ENCODE measurements around the gene CIB4.
A peak's percentile ranks its signal among the peaks of the same experiment; 100 is the strongest.
"Not testable (repeated sequence)": the region's sequence is repeated elsewhere in the genome, so short reads cannot be mapped to it uniquely, and the experiment has no call there.

Gene CIB4

DNA sequence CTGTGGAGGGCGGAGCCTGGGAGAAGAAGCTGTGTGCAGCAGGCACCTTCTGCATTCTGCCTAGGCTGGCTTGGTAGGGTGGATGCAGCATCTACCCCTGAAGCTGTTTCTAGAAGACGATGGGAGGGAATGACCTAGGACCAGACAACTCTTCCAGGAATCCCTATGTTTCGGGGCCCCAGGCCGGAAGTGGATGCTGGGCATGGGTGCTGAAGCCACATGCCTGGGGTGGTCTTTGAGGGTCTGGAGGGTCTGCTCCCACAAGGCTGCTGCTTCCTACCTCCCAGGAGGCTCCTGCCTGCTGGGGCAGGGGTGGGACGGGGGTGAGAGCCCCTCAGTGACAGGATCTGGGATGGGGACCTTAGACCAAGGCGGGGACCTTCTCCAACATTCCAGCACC is 61.0 kb downstream of the CIB4 start:
- no peak for DNase-seq

DNA sequence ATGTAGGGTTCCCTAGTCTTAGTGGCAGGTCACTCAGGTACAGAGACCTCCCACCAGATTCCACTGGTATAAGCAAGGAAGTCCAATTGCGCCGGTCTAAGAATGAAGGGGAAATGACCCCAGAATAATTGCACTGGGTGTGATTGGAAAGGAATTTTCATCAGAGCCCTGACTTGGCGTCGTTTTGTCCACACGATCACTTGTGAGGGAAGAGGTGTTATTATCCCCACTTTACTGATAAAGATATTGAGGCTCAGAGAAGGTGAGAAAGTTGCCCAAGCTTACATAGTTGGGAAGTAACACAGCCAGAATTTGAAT is 61.5 kb downstream of the CIB4 start:
- DNase-seq = no peak

DNA sequence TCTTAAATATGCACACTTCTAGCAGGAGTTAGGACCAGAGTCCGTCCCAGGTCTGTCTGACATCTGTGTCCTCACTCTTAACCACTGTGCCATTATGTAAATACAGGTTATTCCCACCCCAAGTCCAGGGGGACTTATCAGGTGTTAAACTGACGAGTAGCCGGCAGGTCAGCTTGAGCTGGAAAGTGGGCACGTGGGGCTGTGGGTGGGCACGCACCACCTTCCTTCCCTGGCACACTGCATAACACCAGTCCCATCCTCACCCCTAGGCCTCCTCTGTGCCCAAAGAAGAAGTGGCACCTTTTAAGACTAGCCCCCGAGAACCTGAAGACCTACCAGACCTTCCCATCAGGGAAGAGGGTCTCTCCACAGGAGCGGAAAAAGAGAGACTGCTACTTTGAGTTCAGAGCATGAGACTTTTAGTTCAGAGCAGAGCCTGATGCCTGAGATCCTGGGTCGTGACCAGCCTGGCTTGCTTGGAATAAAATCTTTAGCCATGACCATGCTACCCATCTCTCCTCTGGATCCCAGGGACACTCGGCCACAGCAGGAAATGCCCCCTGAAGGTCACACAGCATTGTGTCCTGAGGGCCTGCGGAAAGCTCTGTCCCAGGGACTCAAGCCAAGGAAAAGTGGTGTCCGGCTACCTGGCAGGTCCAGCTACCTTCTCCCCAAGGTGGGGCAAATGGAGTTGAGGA is 62.0 kb downstream of the CIB4 start:
- no peak for DNase-seq

DNA sequence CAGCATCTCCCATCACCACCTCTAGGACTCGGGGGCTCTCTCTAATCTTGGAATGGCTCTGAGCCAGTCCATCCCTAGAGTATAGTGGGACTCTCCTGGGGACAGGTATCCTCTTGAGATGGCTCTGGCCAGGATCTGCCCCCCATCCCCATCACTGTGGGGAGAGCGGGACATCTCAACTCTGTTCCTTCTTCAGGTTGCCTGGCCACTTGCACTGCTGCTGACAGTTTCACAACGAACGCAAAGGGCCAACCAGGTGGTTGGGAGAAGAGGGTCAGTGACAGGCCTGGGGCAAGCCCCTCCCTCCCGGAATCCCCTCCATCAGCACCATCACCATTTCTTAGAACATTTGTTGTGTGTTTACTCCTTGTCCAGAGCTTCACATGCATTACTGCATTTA is 62.6 kb downstream of the CIB4 start:
- DNase-seq = no peak

DNA sequence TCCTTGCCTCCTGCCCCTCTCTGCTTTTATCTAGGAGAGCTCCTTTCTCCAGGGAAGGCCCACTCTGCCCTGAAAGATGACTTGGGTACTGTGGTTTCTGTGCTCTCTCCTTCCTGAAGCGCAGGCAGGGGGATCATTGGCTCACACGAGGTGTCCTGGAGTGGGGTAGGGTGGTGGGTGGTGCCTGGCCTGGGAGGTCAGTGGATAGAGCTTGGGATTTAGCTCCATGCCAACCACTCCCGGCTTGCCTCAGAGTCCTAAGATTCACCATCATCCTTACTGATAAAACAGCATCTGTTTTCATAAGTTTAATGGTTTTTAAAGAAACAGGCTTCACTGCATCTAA is 63.1 kb downstream of the CIB4 start:
- DNase-seq = no peak

DNA sequence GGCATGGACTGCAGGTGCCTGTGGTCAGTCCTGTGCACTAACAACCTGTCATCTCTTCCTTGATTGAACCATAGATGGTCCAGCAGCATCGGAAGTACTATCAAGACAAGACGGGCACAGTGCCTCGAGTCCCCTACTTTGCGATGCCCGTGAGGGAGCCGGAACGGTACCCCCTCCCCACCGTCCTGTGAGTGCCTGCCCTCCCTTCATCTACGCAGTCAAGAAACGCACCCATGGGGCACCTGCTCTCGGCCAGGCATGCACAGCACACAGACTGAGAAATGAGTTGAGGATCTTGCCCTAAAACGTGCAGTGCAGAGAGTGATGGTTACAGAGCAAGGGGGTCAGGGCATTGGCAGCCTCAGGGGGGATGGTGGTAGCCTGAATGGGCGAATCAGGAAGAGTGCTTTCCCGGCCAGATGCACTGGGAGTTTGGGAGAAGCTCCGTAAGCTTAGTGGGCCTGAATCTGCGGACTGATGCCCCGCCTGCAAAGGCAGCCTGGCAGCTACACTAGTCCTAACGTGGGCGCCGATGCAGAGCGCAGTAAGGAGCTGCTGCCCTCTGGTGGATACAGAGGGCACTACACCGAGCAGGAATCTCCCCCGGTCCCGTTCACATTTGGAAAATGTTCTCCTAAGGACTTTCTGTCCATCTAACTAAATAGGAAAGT is 63.6 kb downstream of the CIB4 start:
- peak; percentile 32 for DNase-seq

DNA sequence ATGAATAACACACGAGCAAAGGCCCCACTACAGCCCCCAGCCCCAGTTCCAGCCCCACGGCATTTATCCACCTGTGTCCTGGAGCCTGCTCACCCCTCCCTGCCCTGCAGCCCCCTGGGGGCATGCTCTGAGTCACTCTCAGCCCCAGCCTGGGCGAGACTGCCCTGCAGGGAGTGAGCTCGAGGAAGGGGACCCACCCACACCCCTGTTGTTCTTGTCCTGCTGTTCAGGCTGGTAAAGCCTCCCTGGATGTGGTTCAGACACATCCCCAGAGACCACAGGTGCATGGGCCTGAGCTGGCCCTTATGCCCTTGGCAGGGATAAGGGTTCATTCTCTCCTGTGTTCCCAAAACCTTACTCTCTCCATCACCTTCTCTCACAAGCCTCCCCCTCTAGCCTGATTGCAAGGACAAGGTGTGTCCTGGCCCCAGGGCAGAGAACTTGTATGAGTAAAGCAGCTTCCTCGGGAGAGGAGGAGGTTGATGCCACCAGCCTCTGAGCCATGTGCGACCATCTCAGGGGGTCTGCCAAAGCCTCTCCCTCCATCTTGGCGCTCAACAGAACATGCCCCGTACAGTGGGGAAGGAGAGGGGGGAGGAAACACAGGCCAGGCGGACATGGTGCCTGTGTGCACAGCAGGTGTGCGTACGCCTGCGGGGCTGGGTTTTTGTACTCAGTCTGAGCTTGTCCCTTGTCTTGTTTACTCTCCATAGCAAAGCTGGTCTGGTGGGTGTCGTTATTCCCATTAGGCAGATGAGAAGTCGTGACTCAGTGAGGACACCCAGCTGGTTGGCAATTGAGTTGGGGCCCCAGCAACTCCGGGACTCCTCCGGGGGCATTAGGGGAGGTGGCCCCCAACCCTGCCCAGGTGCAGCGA is 64.4 kb downstream of the CIB4 start:
- DNase-seq = no peak

DNA sequence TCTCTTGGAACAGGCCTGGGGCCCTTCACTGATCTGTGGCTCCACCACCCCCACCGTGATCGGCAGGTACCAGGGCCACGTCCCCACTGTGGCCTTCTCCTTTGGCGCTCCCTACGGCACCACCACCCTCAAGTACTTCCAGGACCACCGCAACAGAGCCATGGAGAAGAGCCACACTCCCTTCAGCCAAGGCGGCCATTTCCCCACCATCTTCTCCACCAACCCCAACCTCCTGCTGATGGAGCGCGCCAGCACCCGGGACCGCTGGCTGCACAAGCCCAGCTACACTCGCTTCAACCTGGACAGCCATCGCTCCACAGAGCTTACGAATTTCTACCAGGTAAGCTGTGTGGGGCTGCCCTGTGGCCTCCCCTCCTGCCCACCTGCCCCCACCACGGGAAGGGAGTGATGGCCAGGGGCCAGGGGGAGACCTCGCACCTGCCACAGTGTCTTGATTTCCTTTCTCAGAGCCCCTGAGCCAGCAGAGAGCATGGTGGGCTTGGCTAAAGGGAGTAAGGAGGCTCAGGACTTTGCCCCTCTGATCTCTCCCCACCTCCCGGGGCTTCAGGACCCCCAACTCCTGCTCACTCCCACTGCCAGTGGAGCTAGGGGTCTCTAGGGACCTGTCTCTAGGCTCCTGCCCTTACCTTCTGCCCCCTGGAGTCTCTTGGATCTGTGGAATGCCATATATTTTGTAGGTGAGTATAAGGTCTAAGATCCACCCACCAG is 65.2 kb downstream of the CIB4 start:
- DNase-seq = no peak

DNA sequence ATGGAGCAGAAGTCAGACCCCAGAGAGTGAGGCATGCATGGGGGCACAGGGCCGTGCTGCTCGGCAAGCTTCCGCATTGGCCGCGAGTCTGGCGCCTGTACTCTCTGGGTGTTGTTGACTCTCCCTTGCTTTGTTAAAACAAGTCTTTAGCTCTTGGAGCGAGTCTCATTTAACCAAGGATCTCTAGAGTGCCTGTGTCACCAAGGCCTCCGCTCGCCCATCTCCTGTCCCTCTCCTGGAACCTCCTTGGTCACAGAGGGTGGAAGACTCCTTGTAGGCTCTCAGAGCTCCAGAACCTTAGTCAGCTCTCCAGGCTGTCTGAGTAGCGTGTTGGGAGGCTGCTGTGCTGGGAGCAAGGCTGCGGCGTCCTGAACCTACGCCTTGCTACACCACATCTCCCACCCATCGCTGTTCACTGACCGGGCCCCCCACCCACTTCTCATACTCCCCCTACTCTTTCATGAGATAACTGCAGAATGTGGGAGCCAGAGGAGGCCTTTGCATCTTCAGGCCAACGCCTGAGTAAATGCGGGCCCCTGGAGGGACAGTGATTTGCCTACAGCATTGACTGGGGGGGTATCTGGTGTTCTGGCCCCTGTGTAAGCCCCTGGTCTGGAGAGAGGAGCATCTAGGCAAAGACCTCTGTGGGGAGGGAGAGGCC is 66.1 kb downstream of the CIB4 start:
- DNase-seq = no peak

DNA sequence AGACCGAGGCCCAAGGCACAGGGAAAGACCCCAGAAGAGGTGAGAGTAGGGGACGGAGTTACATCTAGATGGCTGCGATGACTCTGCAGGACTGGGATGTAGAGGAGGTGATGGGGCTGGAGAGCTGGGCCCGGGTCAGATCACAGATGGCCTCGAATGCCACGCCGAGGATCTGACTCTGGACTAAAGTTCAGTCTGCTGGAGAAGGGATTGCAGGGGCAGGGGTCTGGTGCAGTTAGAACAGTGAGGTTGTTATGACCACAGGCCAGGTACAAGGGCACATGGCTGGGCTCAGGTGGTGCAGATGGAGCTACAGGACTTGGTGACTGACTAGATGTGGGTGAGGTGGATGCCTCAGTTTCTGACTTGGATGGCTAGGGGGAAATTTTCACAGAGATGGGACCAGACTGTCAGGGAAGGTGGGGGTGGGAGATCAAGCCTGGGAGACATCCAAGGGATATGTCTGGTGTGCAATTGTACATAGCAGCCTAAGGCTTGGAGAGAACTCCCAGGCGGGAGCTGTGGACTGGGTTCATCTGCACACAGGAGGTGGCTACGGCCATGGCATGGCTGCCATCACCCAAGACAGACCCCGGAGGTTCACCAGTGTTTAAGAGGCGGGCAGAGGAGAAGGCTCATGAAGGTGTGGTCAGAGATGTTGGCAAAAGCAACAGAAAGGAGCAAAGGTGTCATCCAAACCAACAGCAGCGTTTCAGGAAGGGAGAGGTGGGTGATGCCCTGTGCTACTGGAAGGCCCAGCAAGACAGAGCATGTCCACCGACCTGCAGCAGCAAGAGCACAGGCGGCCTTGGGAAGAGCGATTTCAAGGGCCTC is 66.9 kb downstream of the CIB4 start:
- no peak for DNase-seq

DNA sequence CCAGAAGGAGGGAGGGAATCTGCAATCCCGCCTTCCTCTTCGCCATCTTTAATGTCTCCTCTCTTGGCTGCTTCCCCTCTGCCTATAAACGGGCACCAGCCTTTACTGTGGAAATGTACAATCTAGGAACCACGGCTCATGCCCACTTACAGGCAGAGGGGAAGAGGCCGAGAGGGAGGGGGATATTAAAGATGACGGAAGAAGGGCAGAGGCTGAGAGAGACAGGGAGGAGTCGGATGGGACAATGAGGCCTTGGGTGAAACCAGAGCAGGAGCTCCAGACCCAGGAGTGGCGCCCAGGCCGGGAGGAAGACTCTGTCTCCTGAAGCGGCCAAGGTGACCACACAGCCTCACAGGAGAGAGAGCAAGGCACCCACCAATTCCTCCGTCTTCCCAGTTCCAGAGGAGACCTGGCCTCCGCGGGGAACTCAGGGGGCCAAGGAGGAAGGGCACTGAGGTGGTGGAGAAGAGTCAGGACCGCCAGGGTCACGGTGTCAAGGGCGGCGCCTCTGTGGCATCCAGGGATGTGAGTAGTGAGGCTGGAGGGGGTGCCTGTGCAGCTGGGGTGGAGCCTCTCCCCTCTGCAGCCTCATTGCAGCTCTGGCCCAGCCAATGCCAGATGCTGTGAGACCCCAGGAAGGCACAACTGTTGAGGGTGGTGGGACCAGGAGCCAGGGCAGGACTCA is 67.8 kb downstream of the CIB4 start:
- DNase-seq = no peak

DNA sequence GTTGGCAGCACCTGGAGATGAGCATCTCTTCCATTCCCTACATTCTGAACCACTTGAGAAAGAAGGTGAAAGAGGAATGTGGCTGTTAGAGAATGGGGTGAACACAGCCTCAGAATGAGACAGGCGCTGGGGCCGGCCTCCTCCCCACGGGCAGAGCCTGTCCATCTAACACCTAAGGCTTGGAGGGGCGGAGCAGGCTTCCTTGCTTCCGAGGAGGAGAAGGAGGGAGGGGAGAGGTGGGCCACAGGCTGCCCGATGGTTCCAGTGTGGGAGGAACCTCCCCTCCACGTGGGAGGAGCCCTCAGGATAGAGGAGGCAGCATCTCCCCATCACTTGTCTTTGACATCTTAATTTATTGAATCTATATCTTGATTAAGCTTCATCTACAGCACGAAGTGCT is 68.6 kb downstream of the CIB4 start:
- DNase-seq = no peak

DNA sequence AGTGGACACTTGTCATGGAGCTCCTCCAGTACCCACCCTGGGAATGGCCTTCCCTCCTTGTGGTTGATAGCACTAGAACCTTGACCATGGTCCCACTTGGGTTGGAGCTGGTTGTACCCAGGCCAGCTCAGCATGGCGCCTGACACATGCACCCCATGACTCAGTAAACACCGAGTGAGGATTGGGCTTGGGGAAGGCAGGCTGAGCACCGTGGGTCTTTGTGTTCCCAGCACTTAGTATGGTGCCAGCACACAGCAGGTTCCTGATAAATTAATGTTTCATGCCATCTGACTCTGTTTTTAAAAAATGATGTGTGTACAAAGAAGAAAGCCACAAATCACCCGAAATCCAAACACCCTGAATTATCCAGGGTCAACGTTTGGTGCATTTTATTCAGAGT is 69.8 kb downstream of the CIB4 start:
- DNase-seq = no peak

DNA sequence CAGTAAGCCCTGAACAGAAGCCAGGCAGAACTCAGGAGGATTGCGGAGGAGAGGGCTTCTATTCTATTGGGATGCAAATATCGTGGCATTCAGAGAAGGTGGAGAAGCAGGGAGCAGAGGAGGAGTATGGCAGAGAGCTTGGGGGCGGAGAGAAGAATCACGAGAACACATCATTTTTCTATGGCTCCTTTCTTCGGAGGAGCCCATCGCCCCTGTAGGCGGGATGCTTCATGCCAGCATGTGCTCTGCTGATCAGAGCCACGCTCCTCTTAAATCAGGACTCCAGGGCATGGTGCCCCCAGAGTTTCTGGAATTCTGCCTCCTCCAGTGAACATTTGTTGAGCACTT is 71.1 kb downstream of the CIB4 start:
- DNase-seq = no peak

DNA sequence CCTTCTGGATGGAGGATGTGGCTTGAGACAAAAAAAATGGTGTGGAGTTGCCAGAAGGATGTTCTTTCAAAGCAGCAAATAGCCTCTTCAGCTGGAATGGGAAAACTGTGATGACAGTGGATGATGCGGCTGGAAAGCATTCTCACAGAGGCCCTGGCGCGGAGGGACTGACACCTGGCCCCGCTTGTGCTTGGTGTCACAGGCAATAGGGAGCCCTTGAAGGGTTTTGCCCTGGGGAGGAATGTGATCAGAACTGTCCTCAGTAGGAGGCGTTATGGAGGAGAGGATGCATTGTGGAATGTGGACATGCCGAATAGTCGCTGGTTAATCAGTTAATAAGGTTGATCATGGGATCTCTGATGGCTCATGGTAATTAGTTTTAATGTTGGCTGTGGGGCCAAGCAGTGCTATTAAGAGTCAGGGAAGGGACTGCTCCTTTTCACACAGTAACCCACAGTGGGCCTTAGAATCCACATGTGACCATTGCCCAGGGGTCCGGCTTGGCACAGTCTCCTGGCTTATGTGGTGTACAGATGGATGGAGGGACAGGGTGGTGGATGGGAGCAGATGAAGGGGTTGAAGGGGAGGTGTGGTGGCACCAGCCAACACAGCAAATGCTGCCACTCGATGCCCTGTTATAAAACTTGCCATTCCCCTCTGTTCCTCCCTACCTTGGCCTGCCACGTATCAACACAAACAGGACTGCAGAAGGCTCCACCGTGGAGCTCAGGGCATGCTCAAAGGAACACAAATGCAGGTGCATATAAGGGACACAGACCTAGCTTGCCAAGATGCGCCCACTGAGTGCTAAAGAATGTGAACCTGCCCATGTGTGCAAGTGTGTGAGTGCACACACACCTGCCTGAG is 71.7 kb downstream of the CIB4 start:
- DNase-seq = no peak

DNA sequence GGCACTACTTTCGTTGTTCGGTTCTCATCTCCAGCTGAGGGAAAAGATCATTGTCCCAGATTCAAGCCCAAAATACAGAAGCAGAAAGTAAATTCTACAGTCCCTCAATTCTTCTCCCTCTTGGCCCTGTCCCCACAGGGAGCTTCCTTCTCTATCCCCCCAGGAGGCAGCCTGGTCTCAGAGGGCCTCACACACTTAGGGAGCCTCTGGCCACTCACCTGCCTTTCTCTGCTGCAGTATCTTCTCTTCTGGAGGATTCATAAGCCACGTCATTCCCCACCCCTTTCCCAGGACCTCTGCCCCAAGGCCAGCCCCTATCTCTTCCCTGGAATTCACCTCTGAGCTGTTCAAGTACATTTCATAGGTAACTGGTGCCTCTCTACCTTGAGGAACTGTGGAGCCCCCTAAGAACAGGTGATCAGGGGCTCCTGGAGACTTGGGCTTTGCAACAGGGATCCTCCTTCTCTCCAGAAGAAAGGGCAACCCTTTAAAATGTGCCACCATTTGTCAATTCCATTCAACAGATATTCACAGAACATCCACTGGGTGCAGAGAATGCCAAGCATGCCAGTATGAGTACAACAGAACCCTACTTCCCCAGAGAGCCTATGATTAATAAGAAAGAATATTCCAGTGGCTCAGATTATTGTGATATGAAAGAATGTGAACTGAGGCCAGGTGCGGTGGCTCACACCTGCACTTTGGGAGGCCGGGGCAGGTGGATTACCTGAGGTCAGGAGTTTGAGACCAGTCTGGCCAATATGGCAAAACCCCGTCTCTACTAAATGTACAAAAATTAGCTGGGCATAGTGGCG is 72.9 kb downstream of the CIB4 start:
- no peak for DNase-seq

DNA sequence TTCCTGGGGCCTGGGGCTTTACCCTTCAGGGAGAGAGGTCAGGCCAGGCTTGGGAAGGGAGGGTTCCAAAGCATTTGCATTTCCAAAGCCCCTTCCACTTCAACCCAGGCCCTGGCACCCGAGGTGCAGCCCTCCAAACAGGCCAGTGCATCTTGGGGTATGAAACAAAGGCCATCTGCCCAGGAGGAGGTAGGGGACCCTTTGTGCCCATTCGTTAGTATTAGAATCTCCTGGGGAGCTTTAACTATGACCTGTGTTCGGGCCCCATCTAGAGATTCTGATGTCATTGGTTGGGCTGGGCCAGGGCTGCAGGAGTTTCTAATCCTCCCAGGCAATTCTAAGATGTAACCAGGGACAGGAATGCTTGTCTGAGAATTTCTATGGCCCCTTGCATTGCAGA is 73.6 kb downstream of the CIB4 start:
- DNase-seq = no peak

DNA sequence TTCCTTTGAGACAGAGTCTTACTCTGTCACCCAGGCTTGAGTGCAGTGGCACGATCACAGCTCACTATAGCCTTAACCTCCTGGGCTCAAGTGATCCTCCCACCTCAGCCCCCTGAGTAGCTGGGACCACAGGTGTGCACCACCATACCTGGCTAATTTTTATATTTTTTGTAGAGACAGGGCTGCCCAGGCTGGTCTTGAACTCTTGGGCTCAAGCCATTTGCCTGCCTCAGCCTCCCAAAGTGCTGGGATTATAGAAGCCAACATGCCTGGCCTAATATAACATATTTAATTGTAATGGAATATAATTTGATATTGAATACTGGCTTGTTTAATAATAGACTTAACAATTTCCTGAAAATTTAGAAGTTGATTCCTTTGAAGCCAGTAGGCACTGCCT is 74.4 kb downstream of the CIB4 start:
- not testable (repeated sequence) for DNase-seq

DNA sequence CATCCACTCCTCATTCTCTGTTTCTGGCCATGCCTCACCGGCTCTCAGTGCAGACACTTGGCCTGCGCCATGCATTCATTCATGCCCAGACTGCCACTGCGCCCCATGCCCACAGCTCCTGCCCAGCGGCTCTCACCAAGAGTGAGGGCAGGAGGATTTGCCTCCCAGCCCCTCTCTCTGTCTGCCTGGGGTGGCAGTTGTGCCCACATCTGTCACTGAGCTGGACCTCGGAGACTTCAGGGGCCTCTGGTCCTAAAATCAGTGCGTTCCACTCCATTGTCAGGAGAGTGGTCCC is 75.1 kb downstream of the CIB4 start:
- DNase-seq = no peak

DNA sequence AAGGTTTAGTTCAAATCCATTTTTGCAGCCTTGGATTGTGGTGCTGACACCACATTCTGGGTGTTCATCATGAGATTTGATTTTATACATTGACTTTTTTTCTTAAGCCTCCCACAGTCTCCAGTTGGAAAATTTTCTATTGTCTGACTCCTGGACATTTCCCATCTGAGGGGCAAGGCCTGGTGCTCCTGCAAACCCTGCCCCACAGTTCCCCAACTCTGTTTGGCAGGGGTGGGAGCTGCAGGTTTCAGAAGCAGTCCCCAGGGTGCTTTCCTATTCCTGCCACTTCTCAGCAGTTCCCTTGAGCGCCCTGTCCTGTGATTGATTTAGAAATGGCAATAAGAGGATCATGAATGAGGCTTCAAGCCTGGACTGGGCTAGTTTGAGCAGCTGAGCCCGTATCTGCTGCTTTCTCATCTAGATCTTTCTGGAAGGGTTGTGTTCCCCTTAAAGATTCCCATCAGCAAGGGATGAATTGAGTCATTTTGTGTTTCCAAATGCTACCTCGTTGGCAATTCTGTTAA is 77.0 kb downstream of the CIB4 start:
- no peak for DNase-seq

All from NK-92 treated with Interleukin-12 subunit alpha and Interleukin-12 subunit beta, amount 100 ng/mL, for 24 hours (cell line).